HG03432 (cell line): ENCODE measurements around the gene PDGFD.
"Not testable (repeated sequence)": the region's sequence is repeated elsewhere in the genome, so short reads cannot be mapped to it uniquely, and the experiment has no call there.

Experiments used
- ATAC-seq: cut with Tn5 transposase; IDR thresholded peaks from one replicate; pipeline ENCODE4 v1.9.1; 2021; ENCODE audit warnings: mild to moderate bottlenecking, moderate library complexity; ENCODE audit not compliant: unreplicated experiment

Gene PDGFD

GRCh38 chr11:104057908-104058307 lies 106.0 kb downstream of the PDGFD start:
- ATAC-seq: no peak

- no peak for ATAC-seq
These were observed 108.4 kb downstream of the PDGFD start for GRCh38 chr11:104055596-104055995.

- no peak for ATAC-seq
These were observed 108.9 kb downstream of the PDGFD start for GRCh38 chr11:104054911-104055529.

GRCh38 chr11:104053743-104054478 lies 110.0 kb downstream of the PDGFD start:
- no peak for ATAC-seq

GRCh38 chr11:104051778-104052177 lies 112.2 kb downstream of the PDGFD start:
- no peak for ATAC-seq

- no peak for ATAC-seq
These were observed 114.8 kb downstream of the PDGFD start for GRCh38 chr11:104049116-104049515.

GRCh38 chr11:104046858-104047257 lies 117.1 kb downstream of the PDGFD start:
- not testable (repeated sequence) for ATAC-seq

- ATAC-seq: no peak
These were observed 117.6 kb downstream of the PDGFD start for GRCh38 chr11:104046331-104046730.

- ATAC-seq: no peak
These were observed 120.2 kb downstream of the PDGFD start for GRCh38 chr11:104043678-104044239.

GRCh38 chr11:104043142-104043541 lies 120.8 kb downstream of the PDGFD start:
- ATAC-seq: no peak

GRCh38 chr11:104041792-104042191 lies 122.2 kb downstream of the PDGFD start:
- ATAC-seq: no peak

GRCh38 chr11:104036995-104037394 lies 127.0 kb downstream of the PDGFD start:
- no peak for ATAC-seq

GRCh38 chr11:104036588-104036987 lies 127.4 kb downstream of the PDGFD start, which contains the start of gene DDI1:
TSS of gene DDI1 (plus strand) at chr11:104036640. CDS start at chr11:104036823, 183 bp downstream.
- ATAC-seq: no peak

- no peak for ATAC-seq
These were observed 130.4 kb downstream of the PDGFD start for GRCh38 chr11:104033561-104033960.

GRCh38 chr11:104033134-104033533 lies 130.8 kb downstream of the PDGFD start:
- ATAC-seq: no peak

GRCh38 chr11:104028476-104029263 lies 135.3 kb downstream of the PDGFD start:
- no peak for ATAC-seq

- no peak for ATAC-seq
These were observed 139.4 kb downstream of the PDGFD start for GRCh38 chr11:104024572-104024971.

- peak; percentile 91 for ATAC-seq
These were observed 148.1 kb downstream of the PDGFD start for GRCh38 chr11:104015649-104016415.

- no peak for ATAC-seq
These were observed 152.9 kb downstream of the PDGFD start for GRCh38 chr11:104011044-104011443.

- no peak for ATAC-seq
These were observed 154.2 kb downstream of the PDGFD start for GRCh38 chr11:104009744-104010143.
